Smooth muscle cell (in vitro differentiated cells): ENCODE measurements around the gene RNF220. TPM values are rescaled to one million over a fixed set of nuclear protein-coding genes. Genes with fewer than 3 reads are reported as not detected.

Source experiments
- DNase-seq: peaks from one replicate; lab custom pipeline; 2025; ENCODE audit not compliant: unreplicated experiment; lab: John Stamatoyannopoulos, UW
- H2AFZ ChIP-seq: fragments of 200-600 bp; sonication (generic); 2 replicates; pipeline ENCODE4 v1.6.0; 2016; ENCODE audit warnings: antibody characterized with exemption, low read depth, mild to moderate bottlenecking
- H3F3A ChIP-seq: fragments of 200-600 bp; sonication (generic); 2 replicates; pipeline ENCODE4 v1.6.0; 2017; ENCODE audit warnings: antibody characterized with exemption, low read depth
- H3K27ac ChIP-seq: fragments of 200-600 bp; sonication (generic); 2 replicates; pipeline ENCODE4 v1.5.1; 2016; ENCODE audit warnings: low read depth, mild to moderate bottlenecking
- H3K27me3 ChIP-seq: fragments of 200-600 bp; sonication (generic); 2 replicates; pipeline ENCODE4 v1.6.1; 2016; ENCODE audit warnings: low read depth, mild to moderate bottlenecking
- H3K36me3 ChIP-seq: fragments of 200-600 bp; sonication (generic); 2 replicates; pipeline ENCODE4 v1.5.1; 2016; ENCODE audit warnings: low read depth
- H3K4me1 ChIP-seq: fragments of 200-600 bp; sonication (generic); 2 replicates; pipeline ENCODE4 v1.5.1; 2016; ENCODE audit warnings: low read depth
- H3K4me2 ChIP-seq: fragments of 200-600 bp; sonication (generic); 2 replicates; pipeline ENCODE4 v1.6.0; 2016; ENCODE audit warnings: mild to moderate bottlenecking
- H3K4me3 ChIP-seq: fragments of 200-600 bp; sonication (generic); 2 replicates; pipeline ENCODE4 v1.5.1; 2016; ENCODE audit warnings: mild to moderate bottlenecking
- H3K79me2 ChIP-seq: fragments of 200-600 bp; sonication (generic); 2 replicates; pipeline ENCODE4 v1.6.0; 2016; ENCODE audit warnings: low read depth, mild to moderate bottlenecking
- H3K9ac ChIP-seq: fragments of 200-600 bp; sonication (generic); 2 replicates; pipeline ENCODE4 v1.6.0; 2016; ENCODE audit warnings: low read depth
- H3K9me3 ChIP-seq: fragments of 200-600 bp; sonication (generic); replicated peaks from 2 replicates; pipeline ENCODE4 v1.5.1; 2016; ENCODE audit warnings: low read depth
- H4K20me1 ChIP-seq: fragments of 200-600 bp; sonication (generic); 2 replicates; pipeline ENCODE4 v1.6.0; 2016; ENCODE audit warnings: low read depth
- WGBS: methylation state at CpG from one replicate; pipeline ENCODE4 v1.1.7; 2016; ENCODE audit warnings: low lambda C conversion rate; 5-methylcytosine and 5-hydroxymethylcytosine counted together
- polyA plus RNA-seq: library from polyadenylated mRNA; unstranded; fragments of >200 nt; fragmentation: Nextera tagmentation; extraction: Ambion mirVana; gene quantifications from 2 replicates; pipeline ENCODE4 v1.2.1, GENCODE V29; 2016
- total RNA-seq: library from RNA; depleted of rRNA; stranded (reverse); fragments of >200 nt; gene quantifications from 2 replicates; pipeline ENCODE4 v1.2.3, GENCODE V29; 2014
- TF ChIP-seq, protein P1 (sequence below): fragments of 200-600 bp; sonication (generic); IDR thresholded peaks from 2 replicates; pipeline ENCODE4 v1.5.1; 2017; ENCODE audit warnings: borderline replicate concordance, mild to moderate bottlenecking, antibody characterized with exemption; ENCODE audit not compliant: insufficient read depth, poor library complexity, severe bottlenecking

RNF220 gene
- total and polyA plus RNA-seq, 2 experiments from 2014 or later = 65.8 to 71.1 TPM

DNA sequence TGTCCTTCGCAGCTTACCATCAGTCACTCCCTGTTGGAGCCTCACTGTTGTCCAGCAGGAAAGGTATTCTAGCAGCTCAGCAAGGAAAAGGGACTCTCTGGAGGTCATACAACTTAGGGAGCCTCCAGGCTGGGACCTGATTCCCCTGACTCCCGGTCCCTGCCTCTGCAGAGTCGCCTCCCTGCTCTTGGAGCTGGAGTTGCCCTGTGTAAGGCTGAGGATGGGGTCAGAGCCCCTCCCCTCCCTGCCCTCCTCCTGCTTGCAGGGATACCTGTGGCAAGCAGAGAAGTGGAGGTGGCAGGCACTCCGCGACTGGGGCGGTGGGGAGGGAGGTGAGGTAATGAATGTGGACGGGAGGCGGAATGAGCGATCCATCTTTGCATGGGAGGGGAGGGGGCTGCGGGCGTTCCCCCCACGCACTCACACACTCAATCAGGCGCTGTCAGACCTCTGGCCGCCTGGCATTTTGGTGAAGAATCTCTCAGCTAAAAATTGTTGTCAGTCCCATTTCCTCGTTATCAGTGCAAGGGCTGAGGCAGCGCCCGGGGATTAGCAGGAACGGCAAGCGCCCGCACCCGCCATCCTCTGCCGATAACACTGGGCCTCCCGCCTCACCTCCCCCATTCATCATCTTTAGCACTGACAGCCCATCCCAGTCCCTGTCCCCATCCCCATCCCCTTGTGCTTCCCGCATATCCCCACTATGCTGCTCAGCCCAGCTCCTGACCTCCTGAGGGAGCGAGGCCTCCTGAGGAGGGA lies 204.9 kb downstream of the RNF220 start:
- WGBS = 73% methylated on average over 24 of the region's 25 CpGs
- Histone ChIP-seq H3K4me3 (no peak overlapping the region), H3F3A (no peaks in the 10 kb centered on the region), H3K4me2 (no peak overlapping the region), H3K9ac (no peak overlapping the region), H3K27ac (no peak overlapping the region), H3K9me3 (no peaks in the 10 kb centered on the region), H3K4me1 (no peaks in the 10 kb centered on the region), H3K79me2 (no peaks in the 10 kb centered on the region), H3K36me3 (no peaks in the 10 kb centered on the region), H3K27me3 (peaks cover 6% of the 10 kb centered on the region), H4K20me1 (no peaks in the 10 kb centered on the region), H2AFZ (no peak overlapping the region)
- DNase-seq = no peak
- TF ChIP-seq, protein P1, sequence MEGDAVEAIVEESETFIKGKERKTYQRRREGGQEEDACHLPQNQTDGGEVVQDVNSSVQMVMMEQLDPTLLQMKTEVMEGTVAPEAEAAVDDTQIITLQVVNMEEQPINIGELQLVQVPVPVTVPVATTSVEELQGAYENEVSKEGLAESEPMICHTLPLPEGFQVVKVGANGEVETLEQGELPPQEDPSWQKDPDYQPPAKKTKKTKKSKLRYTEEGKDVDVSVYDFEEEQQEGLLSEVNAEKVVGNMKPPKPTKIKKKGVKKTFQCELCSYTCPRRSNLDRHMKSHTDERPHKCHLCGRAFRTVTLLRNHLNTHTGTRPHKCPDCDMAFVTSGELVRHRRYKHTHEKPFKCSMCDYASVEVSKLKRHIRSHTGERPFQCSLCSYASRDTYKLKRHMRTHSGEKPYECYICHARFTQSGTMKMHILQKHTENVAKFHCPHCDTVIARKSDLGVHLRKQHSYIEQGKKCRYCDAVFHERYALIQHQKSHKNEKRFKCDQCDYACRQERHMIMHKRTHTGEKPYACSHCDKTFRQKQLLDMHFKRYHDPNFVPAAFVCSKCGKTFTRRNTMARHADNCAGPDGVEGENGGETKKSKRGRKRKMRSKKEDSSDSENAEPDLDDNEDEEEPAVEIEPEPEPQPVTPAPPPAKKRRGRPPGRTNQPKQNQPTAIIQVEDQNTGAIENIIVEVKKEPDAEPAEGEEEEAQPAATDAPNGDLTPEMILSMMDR = no peak

DNA sequence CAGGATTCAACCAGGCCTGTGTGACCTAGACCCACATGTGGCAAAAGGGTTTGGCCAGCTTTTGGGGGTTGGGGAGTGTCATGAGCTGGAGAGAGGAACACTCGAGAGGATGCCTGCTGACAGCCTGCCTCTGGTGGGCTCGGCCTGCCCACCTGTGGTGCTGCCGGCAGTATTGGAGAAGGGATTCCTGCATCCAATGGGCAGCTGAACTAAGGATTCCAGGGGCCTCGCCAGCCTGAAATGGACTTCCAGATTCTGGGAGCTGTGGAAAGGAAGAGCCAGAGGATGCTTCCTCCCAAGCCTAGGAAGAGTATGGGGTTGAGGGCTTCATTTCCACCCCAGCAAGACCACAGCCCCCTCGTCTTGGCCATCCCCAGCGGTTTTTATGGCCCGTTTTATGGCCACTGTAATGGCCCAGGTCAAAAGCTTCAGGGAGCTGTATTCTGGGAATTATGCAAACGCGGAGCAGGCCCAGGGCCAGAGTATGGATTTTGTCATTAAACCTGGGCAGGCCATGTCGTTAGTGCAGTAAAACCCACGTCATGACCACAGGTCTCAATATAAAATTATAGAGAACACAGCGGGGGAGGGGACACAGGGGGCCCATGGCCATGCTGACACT lies 205.6 kb downstream of the RNF220 start:
- Histone ChIP-seq H3K4me2 (no peak overlapping the region), H3F3A (no peaks in the 10 kb centered on the region), H3K9me3 (no peaks in the 10 kb centered on the region), H3K27ac (no peak overlapping the region), H3K36me3 (no peaks in the 10 kb centered on the region), H2AFZ (no peak overlapping the region), H3K4me3 (no peak overlapping the region), H3K9ac (no peak overlapping the region), H3K4me1 (no peaks in the 10 kb centered on the region), H4K20me1 (no peaks in the 10 kb centered on the region), H3K27me3 (peaks cover 6% of the 10 kb centered on the region), H3K79me2 (no peaks in the 10 kb centered on the region)
- WGBS = 50% methylated on average over 11 of the region's 12 CpGs
- DNase-seq = no peak
- TF ChIP-seq, protein P1 = no peak

DNA sequence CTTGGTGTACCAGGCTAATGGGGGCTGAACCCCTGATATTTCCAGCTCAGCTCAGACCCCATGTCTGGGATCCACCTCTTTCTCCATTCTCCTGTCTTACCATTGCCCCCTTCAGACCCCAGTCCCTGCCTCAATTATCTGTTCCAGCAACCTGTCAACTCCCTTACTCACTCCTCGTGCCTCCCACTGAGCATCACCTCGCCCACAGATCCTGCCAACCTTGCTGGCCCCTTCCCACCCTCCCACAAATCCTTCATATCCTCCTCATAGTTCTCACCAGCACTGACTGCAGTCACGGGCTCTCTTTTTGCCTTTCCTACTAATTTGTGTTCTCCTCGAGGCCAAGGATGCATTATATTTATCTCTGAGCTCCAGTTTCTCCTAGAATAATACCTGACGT lies 206.4 kb downstream of the RNF220 start:
- H3F3A ChIP-seq = no peaks in the 10 kb centered on the region
- DNase-seq = no peak
- H2AFZ ChIP-seq = no peak overlapping the region
- no peaks in the 10 kb centered on the region for H3K4me1 ChIP-seq
- no peak overlapping the region for H3K9ac ChIP-seq
- TF ChIP-seq, protein P1 = no peak
- no peak overlapping the region for H3K27ac ChIP-seq
- no peaks in the 10 kb centered on the region for H3K79me2 ChIP-seq
- H3K27me3 ChIP-seq = peaks cover 8% of the 10 kb centered on the region
- no peaks in the 10 kb centered on the region for H3K36me3 ChIP-seq
- H3K4me3 ChIP-seq = no peak overlapping the region
- H3K4me2 ChIP-seq = no peak overlapping the region
- H3K9me3 ChIP-seq = no peaks in the 10 kb centered on the region
- no peaks in the 10 kb centered on the region for H4K20me1 ChIP-seq
- WGBS = 90% methylated on average over 5 of the region's 5 CpGs
